Smooth muscle cell (in vitro differentiated cells): ENCODE results near the gene AVPR2. TPM values are rescaled to one million over a fixed set of nuclear protein-coding genes. Genes with fewer than 3 reads are reported as not detected.

ENCODE experiments used
- DNase-seq: peaks from one replicate; lab custom pipeline; 2025; ENCODE audit not compliant: unreplicated experiment; lab: John Stamatoyannopoulos, UW
- H2AFZ ChIP-seq: fragments of 200-600 bp; sonication (generic); 2 replicates; pipeline ENCODE4 v1.6.0; 2016; ENCODE audit warnings: antibody characterized with exemption, low read depth, mild to moderate bottlenecking
- H3F3A ChIP-seq: fragments of 200-600 bp; sonication (generic); 2 replicates; pipeline ENCODE4 v1.6.0; 2017; ENCODE audit warnings: antibody characterized with exemption, low read depth
- H3K27ac ChIP-seq: fragments of 200-600 bp; sonication (generic); 2 replicates; pipeline ENCODE4 v1.5.1; 2016; ENCODE audit warnings: low read depth, mild to moderate bottlenecking
- H3K27me3 ChIP-seq: fragments of 200-600 bp; sonication (generic); 2 replicates; pipeline ENCODE4 v1.6.1; 2016; ENCODE audit warnings: low read depth, mild to moderate bottlenecking
- H3K36me3 ChIP-seq: fragments of 200-600 bp; sonication (generic); 2 replicates; pipeline ENCODE4 v1.5.1; 2016; ENCODE audit warnings: low read depth
- H3K4me1 ChIP-seq: fragments of 200-600 bp; sonication (generic); 2 replicates; pipeline ENCODE4 v1.5.1; 2016; ENCODE audit warnings: low read depth
- H3K4me2 ChIP-seq: fragments of 200-600 bp; sonication (generic); 2 replicates; pipeline ENCODE4 v1.6.0; 2016; ENCODE audit warnings: mild to moderate bottlenecking
- H3K4me3 ChIP-seq: fragments of 200-600 bp; sonication (generic); 2 replicates; pipeline ENCODE4 v1.5.1; 2016; ENCODE audit warnings: mild to moderate bottlenecking
- H3K79me2 ChIP-seq: fragments of 200-600 bp; sonication (generic); 2 replicates; pipeline ENCODE4 v1.6.0; 2016; ENCODE audit warnings: low read depth, mild to moderate bottlenecking
- H3K9ac ChIP-seq: fragments of 200-600 bp; sonication (generic); 2 replicates; pipeline ENCODE4 v1.6.0; 2016; ENCODE audit warnings: low read depth
- H3K9me3 ChIP-seq: fragments of 200-600 bp; sonication (generic); replicated peaks from 2 replicates; pipeline ENCODE4 v1.5.1; 2016; ENCODE audit warnings: low read depth
- H4K20me1 ChIP-seq: fragments of 200-600 bp; sonication (generic); 2 replicates; pipeline ENCODE4 v1.6.0; 2016; ENCODE audit warnings: low read depth
- WGBS: methylation state at CpG from one replicate; pipeline ENCODE4 v1.1.7; 2016; ENCODE audit warnings: low lambda C conversion rate; 5-methylcytosine and 5-hydroxymethylcytosine counted together
- polyA plus RNA-seq: library from polyadenylated mRNA; unstranded; fragments of >200 nt; fragmentation: Nextera tagmentation; extraction: Ambion mirVana; gene quantifications from 2 replicates; pipeline ENCODE4 v1.2.1, GENCODE V29; 2016
- total RNA-seq: library from RNA; depleted of rRNA; stranded (reverse); fragments of >200 nt; gene quantifications from 2 replicates; pipeline ENCODE4 v1.2.3, GENCODE V29; 2014
- TF ChIP-seq, protein P1 (sequence below): fragments of 200-600 bp; sonication (generic); IDR thresholded peaks from 2 replicates; pipeline ENCODE4 v1.5.1; 2017; ENCODE audit warnings: borderline replicate concordance, mild to moderate bottlenecking, antibody characterized with exemption; ENCODE audit not compliant: insufficient read depth, poor library complexity, severe bottlenecking

AVPR2 gene
- total and polyA plus RNA-seq, 2 experiments from 2014 or later: not detected

GRCh38 chrX:153877571-153878261 is 26.8 kb upstream of the AVPR2 start:
- 92% methylated on average over 8 of the region's 8 CpGs for WGBS
- Histone ChIP-seq H3K4me3 (no peak overlapping the region), H3K9me3 (no peaks in the 10 kb centered on the region)

GRCh38 chrX:153878345-153878744 is 26.1 kb upstream of the AVPR2 start:
- Histone ChIP-seq H3F3A (no peaks in the 10 kb centered on the region), H4K20me1 (peaks cover 59% of the 10 kb centered on the region), H2AFZ (no peak overlapping the region), H3K27ac (no peak overlapping the region), H3K9ac (no peak overlapping the region), H3K9me3 (no peaks in the 10 kb centered on the region), H3K27me3 (no peaks in the 10 kb centered on the region), H3K36me3 (no peaks in the 10 kb centered on the region), H3K79me2 (no peaks in the 10 kb centered on the region), H3K4me1 (peaks cover 7% of the 10 kb centered on the region), H3K4me2 (no peak overlapping the region), H3K4me3 (no peak overlapping the region)
- DNase-seq: no peak
- TF ChIP-seq, protein P1, sequence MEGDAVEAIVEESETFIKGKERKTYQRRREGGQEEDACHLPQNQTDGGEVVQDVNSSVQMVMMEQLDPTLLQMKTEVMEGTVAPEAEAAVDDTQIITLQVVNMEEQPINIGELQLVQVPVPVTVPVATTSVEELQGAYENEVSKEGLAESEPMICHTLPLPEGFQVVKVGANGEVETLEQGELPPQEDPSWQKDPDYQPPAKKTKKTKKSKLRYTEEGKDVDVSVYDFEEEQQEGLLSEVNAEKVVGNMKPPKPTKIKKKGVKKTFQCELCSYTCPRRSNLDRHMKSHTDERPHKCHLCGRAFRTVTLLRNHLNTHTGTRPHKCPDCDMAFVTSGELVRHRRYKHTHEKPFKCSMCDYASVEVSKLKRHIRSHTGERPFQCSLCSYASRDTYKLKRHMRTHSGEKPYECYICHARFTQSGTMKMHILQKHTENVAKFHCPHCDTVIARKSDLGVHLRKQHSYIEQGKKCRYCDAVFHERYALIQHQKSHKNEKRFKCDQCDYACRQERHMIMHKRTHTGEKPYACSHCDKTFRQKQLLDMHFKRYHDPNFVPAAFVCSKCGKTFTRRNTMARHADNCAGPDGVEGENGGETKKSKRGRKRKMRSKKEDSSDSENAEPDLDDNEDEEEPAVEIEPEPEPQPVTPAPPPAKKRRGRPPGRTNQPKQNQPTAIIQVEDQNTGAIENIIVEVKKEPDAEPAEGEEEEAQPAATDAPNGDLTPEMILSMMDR: no peak
- WGBS: 44% methylated on average over 5 of the region's 5 CpGs

More at GRCh38 chrX:153877571-153878261, 26.8 kb upstream of the AVPR2 start:
- no peak overlapping the region for H3K4me2 ChIP-seq
- DNase-seq: no peak
- no peaks in the 10 kb centered on the region for H3K79me2 ChIP-seq
- H3F3A ChIP-seq: no peaks in the 10 kb centered on the region
- peaks cover 7% of the 10 kb centered on the region for H3K4me1 ChIP-seq
- no peaks in the 10 kb centered on the region for H3K36me3 ChIP-seq
- TF ChIP-seq, protein P1: no peak
- H3K9ac ChIP-seq: no peak overlapping the region
- H3K27me3 ChIP-seq: no peaks in the 10 kb centered on the region
- no peak overlapping the region for H3K27ac ChIP-seq
- H4K20me1 ChIP-seq: peaks cover 66% of the 10 kb centered on the region
- H2AFZ ChIP-seq: no peak overlapping the region

DNA sequence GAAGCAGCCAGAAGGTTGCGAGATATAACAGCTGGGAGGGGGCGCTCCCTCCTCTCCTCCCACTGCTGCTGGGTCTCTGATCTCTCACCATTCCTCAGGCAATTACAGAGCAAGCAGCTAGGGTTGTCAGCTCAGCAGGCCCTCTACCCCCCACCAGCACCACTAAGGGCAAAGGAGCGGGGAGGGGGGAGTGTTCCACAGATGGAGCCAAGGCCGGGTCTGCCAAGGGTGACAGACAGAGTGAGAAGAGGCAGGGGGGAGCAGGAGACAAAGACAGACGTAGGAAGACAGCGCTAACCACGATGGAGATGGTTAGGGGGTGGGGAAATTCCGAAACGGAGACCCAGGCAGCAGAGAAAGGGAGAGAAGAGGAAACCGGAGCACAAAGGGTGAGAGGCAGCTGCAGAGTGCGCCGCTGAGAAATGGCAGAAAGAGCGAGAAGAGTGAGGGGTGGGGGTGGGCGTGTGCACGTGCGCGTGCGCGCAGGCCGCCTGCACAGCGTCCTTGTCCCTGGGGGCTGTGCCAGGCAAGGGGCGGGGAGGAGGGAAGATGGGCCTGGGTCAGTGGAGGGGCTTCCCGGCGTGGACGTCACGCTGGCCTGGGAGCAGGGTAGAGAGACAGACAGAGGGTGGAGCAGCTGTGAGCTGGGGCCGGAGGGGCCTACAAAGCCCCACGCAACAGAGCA is 25.4 kb upstream of the AVPR2 start:
- TF ChIP-seq, protein P1: no peak
- WGBS: 38% methylated on average over 28 of the region's 28 CpGs
- no peak overlapping the region for H3K4me3 ChIP-seq
- H3K36me3 ChIP-seq: no peaks in the 10 kb centered on the region
- no peaks in the 10 kb centered on the region for H3K27me3 ChIP-seq
- no peak overlapping the region for H2AFZ ChIP-seq
- no peaks in the 10 kb centered on the region for H3K9me3 ChIP-seq
- no peak overlapping the region for H3K27ac ChIP-seq
- peak overlapping the region; percentile 57 for H3K4me2 ChIP-seq
- peaks cover 52% of the 10 kb centered on the region for H4K20me1 ChIP-seq
- DNase-seq: no peak
- no peak overlapping the region for H3K9ac ChIP-seq
- H3K4me1 ChIP-seq: peaks cover 7% of the 10 kb centered on the region
- no peaks in the 10 kb centered on the region for H3K79me2 ChIP-seq
- H3F3A ChIP-seq: no peaks in the 10 kb centered on the region
